Vagina (tissue), 2 donors: ENCODE data around the gene PNMA8C.

ENCODE experiments used
- POLR2A ChIP-seq, 2 donors: fragments of 450-650 bp; IDR thresholded peaks; one replicate each; pipeline ENCODE4 v1.6.1; 2017; ENCODE audit warnings: antibody characterized with exemption in 2 of 2, mild to moderate bottlenecking in 2 of 2, moderate library complexity in 2 of 2
- POLR2AphosphoS5 ChIP-seq, 2 donors: sonication (generic); formaldehyde crosslinking; IDR thresholded peaks; one replicate each; pipeline ENCODE4 v1.9.0; 2017; ENCODE audit warnings: antibody characterized with exemption in 2 of 2, mild to moderate bottlenecking in 2 of 2, low read depth in 1 of 2; ENCODE audit not compliant: insufficient read depth in 1 of 2

DNA sequence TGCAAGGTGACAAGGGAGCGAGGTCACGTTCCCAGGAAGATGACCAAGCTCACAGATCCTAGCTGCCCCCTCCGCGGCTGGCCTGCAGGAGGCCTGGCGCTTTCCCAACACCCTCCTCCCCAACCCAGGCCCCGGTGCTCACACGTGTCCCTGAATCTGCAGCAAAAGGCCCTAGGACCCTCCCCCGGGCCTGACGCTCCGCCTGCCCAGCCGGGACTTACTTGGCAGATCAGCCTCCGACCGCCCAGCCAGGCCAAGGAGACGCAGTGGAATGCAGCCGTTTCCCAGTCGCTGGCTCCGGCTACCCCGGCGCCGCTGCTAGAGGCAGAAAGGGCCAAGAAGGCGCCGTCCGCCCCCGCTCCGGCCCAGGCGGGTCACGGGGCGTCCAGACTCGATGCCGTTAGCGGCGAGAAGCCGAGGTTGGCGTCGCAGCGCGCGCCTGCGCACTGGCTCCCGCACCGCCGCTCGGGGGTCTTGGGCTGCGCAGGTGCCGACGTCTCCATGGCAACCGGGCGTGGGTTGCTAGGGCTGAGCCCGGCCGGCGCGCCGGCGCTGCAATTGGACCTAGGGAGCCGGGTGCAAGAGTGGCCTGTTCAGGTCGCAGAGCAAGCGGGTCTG lies 42.5 kb upstream of the PNMA8C start, which contains the start of gene PNMA8A:
- TF ChIP-seq POLR2A (IDR thresholded peaks at IDR 0.05), result no peak
- TF ChIP-seq POLR2AphosphoS5 (IDR thresholded peaks at IDR 0.05; ENCODE audit: insufficient read depth in 1 of 2, low read depth in 1 of 2), result peak in 1 of 2 donors; percentile 52
